ENCODE measurements around the gene RNF115. TPM values are rescaled to one million over a fixed set of nuclear protein-coding genes. Genes with fewer than 3 reads are reported as not detected.

RNF115 gene
- total and polyA plus RNA-seq, 2 of the 13 experiments (the other 11 are each of a cell fraction or from before 2014, with no cell fraction given), result 6.0 to 10.1 TPM

- TF ChIP-seq ZNF460 (CRISPR knock-in tag; IDR thresholded peaks at IDR 0.05; ENCODE audit: borderline replicate concordance) (0 out of 2 replicates have a peak, but pooled peaks have one; percentile 23), ZZZ3 (CRISPR knock-in tag; IDR thresholded peaks at IDR 0.05; ENCODE audit: borderline replicate concordance) (no peak), KAT8 (CRISPR knock-in tag; IDR thresholded peaks at IDR 0.05) (peak; percentile 93; the same call in 1 of the 2 replicates), THYN1 (CRISPR knock-in tag; IDR thresholded peaks at IDR 0.05; ENCODE audit: borderline replicate concordance, low read depth) (no peak), DMAP1 (CRISPR knock-in tag; IDR thresholded peaks at IDR 0.05) (peak; percentile 97), NFAT5 (CRISPR knock-in tag; IDR thresholded peaks at IDR 0.05) (peak; percentile 73; the same call in 1 of the 2 replicates), ZFY (CRISPR knock-in tag; IDR thresholded peaks at IDR 0.05) (peak; percentile 98), ZGPAT (CRISPR knock-in tag; IDR thresholded peaks at IDR 0.05) (peak; percentile 88), MTERF4 (CRISPR knock-in tag; IDR thresholded peaks at IDR 0.05) (peak; percentile 56), MAZ (IDR thresholded peaks at IDR 0.05; ENCODE audit: borderline replicate concordance, low read depth, low read length) (no peak), MAZ (CRISPR knock-in tag; IDR thresholded peaks at IDR 0.05; ENCODE audit: low read depth) (peak; percentile 41), ZNF850 (CRISPR knock-in tag; conservative IDR thresholded peaks at IDR 0.05) (peak; percentile 53; the same call in 1 of the 2 replicates), HNRNPLL (IDR thresholded peaks at IDR 0.05; ENCODE audit: low read depth, low read length, poor library complexity, severe bottlenecking) (peak; percentile 81), STAG1 (CRISPR knock-in tag; IDR thresholded peaks at IDR 0.05) (no peak; the same call in 1 of the 2 replicates), HOMEZ (CRISPR knock-in tag; IDR thresholded peaks at IDR 0.05; ENCODE audit: low read depth) (peak; percentile 9; the same call in 1 of the 2 replicates), HCFC1 (IDR thresholded peaks at IDR 0.05; ENCODE audit: low read depth, low read length) (no peak), KDM5B (CRISPR knock-in tag; IDR thresholded peaks at IDR 0.05; ENCODE audit: borderline replicate concordance) (peak; percentile 79; the same call in 1 of the 2 replicates), ZNF160 (CRISPR knock-in tag; IDR thresholded peaks at IDR 0.05) (peak; percentile 56; the same call in 1 of the 2 replicates)
Observed at GRCh38 chr1:145823565-145824498, at the start of gene RNF115, which contains the start of gene POLR3C (continued).

All from HepG2 (cell line).